Astrocyte of the cerebellum (primary cell): ENCODE measurements around the gene AIF1L.

Experiments used
- DNase-seq: peaks from one replicate; pipeline ENCODE4 v3.0.0-alpha.2; 2011; ENCODE audit warnings: low read depth
- H3K4me3 ChIP-seq: 2 replicates; pipeline ENCODE4 v1.5.1; 2011; ENCODE audit warnings: mild to moderate bottlenecking, low read depth, low read length, moderate library complexity
- in situ Hi-C: cut with HindIII; loops from 2 replicates; pipeline ENCODE4 v1.10.0; 2017; ENCODE audit warnings: low sequenced_read_pairs
- TF ChIP-seq, protein P1 (sequence below): IDR thresholded peaks from 2 replicates; pipeline ENCODE4 v1.5.1; 2012; ENCODE audit warnings: low read length, low read depth, moderate library complexity, mild to moderate bottlenecking; ENCODE audit errors: missing control alignments

Gene AIF1L

GRCh38 chr9:131085370-131086122 is 10.8 kb upstream of the AIF1L start:
- in situ Hi-C loops, result no loop called here
- TF ChIP-seq, protein P1, sequence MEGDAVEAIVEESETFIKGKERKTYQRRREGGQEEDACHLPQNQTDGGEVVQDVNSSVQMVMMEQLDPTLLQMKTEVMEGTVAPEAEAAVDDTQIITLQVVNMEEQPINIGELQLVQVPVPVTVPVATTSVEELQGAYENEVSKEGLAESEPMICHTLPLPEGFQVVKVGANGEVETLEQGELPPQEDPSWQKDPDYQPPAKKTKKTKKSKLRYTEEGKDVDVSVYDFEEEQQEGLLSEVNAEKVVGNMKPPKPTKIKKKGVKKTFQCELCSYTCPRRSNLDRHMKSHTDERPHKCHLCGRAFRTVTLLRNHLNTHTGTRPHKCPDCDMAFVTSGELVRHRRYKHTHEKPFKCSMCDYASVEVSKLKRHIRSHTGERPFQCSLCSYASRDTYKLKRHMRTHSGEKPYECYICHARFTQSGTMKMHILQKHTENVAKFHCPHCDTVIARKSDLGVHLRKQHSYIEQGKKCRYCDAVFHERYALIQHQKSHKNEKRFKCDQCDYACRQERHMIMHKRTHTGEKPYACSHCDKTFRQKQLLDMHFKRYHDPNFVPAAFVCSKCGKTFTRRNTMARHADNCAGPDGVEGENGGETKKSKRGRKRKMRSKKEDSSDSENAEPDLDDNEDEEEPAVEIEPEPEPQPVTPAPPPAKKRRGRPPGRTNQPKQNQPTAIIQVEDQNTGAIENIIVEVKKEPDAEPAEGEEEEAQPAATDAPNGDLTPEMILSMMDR, result no peak
- H3K4me3 ChIP-seq, result no peak overlapping the region
- DNase-seq, result no peak

- TF ChIP-seq, protein P1, result no peak
- DNase-seq, result no peak
- in situ Hi-C loops, result no loop called here
- no peak overlapping the region for H3K4me3 ChIP-seq
Observed at GRCh38 chr9:131087354-131087893, 8.9 kb upstream of the AIF1L start.

DNA sequence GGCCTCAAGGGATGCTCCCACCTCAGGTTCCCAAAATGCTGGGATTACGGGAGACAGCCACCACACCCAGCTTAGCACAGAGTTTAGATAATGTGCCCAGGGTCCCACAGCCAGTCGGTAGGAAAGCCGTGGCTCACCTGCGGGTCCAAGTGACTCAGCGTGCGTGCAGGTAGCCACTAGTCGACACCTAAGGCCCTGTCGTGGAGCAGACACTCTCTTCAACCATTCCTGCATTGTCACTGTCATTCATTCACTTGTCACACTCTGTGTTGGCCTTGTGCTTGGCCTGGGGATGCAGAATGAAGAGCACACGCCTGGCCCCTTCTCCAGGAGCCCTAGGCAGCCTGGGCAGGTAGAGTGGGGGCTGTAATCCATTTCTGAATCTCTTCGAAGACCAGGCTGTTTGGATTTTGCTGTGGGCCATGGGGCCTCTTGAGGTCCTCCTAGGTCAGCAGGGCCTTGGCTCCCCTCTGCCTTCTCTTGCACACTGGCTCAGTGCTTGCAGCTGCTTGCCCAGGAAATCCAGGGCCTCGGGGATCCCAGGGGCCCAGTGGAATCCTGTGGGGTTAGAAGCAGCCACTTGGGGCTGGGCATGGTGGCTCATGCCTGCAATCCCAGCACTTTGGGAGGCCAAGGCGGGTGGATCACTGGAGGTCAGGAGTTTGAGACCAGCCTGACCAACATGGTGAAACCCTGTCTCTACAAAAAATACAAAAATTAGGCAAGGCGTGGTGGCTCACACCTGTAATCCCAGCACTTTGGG is 6.1 kb upstream of the AIF1L start:
- in situ Hi-C loops, result no loop called here
- no peak for DNase-seq
- H3K4me3 ChIP-seq, result no peak overlapping the region
- TF ChIP-seq, protein P1, result no peak

GRCh38 chr9:131091352-131091992 is 4.9 kb upstream of the AIF1L start:
- in situ Hi-C loops, result no loop called here
- no peak overlapping the region for H3K4me3 ChIP-seq
- TF ChIP-seq, protein P1, result no peak
- DNase-seq, result no peak

DNA sequence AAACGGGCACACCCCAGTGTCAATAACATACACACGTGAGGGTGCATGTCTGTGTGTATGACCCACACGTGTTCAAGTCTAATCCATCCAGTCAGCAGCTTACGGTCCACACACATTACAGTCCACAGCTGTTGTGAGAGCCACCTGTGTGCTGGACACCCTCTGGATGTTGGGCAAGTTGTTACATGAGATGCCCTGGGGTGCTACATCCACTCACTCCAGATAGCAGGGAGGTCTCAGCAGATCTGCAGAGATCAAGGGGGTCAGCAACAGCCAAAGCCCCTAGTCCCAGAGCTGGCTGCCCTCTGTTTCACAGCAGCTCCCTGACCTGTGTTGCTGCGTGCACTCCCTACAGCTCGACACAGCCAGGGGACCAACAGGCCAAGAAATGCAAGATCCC is 4.3 kb upstream of the AIF1L start:
- in situ Hi-C loops, result no loop called here
- TF ChIP-seq, protein P1, result no peak
- H3K4me3 ChIP-seq, result no peak overlapping the region
- no peak for DNase-seq
